Subcutaneous abdominal adipose tissue (tissue), 5 donors: ENCODE results near the gene OLA1.

Experiments used
- H3K27ac ChIP-seq: one replicate; pipeline ENCODE4 v1.7.0; 2013; ENCODE audit warnings: low read depth, mild to moderate bottlenecking, inconsistent platforms, low read length, moderate library complexity
- H3K27me3 ChIP-seq, 5 donors: one replicate each; pipeline ENCODE4 v1.7.0; 2013; ENCODE audit warnings: low read length in 5 of 5, inconsistent platforms in 1 of 5; ENCODE audit not compliant: control insufficient read depth in 5 of 5, insufficient read depth in 4 of 5
- H3K36me3 ChIP-seq, 5 donors: one replicate each; pipeline ENCODE4 v1.7.0; 2013; ENCODE audit warnings: low read length in 5 of 5; ENCODE audit not compliant: control insufficient read depth in 5 of 5, insufficient read depth in 5 of 5
- H3K4me1 ChIP-seq, 5 donors: one replicate each; pipeline ENCODE4 v1.7.0; 2013; ENCODE audit warnings: low read length in 5 of 5, mild to moderate bottlenecking in 3 of 5, moderate library complexity in 1 of 5; ENCODE audit not compliant: control insufficient read depth in 5 of 5, insufficient read depth in 5 of 5
- H3K4me3 ChIP-seq, 5 donors: one replicate each; pipeline ENCODE4 v1.7.0; 2013; ENCODE audit warnings: low read length in 5 of 5, low read depth in 1 of 5
- H3K9ac ChIP-seq, 5 donors: one replicate each; pipeline ENCODE4 v1.7.0; 2013; ENCODE audit warnings: low read length in 5 of 5, mild to moderate bottlenecking in 4 of 5, moderate library complexity in 3 of 5
- H3K9me3 ChIP-seq, 5 donors: one replicate each; pipeline ENCODE4 v1.7.0; 2013; ENCODE audit warnings: low read length in 5 of 5; ENCODE audit not compliant: control insufficient read depth in 5 of 5
- donor health status: healthy.
- donor health status: healthy.
- donor health status: healthy.
- donor health status: healthy.
- donor health status: healthy.

The OLA1 gene

GRCh38 chr2:174078275-174078674, 170.1 kb downstream of the OLA1 start:
- H3K36me3 ChIP-seq: peaks cover 3 to 13% (median 5%) of the 10 kb centered on the region in 5 donors
- H3K9ac ChIP-seq: no peak overlapping the region
- H3K27me3 ChIP-seq: no peaks in the 10 kb centered on the region
- H3K4me3 ChIP-seq: no peak overlapping the region
- H3K27ac ChIP-seq: no peak overlapping the region
- no peaks in the 10 kb centered on the region for H3K4me1 ChIP-seq
- H3K9me3 ChIP-seq: no peaks in the 10 kb centered on the region

- no peak overlapping the region for H3K4me3 ChIP-seq
- peaks cover 3 to 13% (median 5%) of the 10 kb centered on the region in 5 donors for H3K36me3 ChIP-seq
- H3K27me3 ChIP-seq: no peaks in the 10 kb centered on the region
- no peaks in the 10 kb centered on the region for H3K9me3 ChIP-seq
- H3K9ac ChIP-seq: no peak overlapping the region
- H3K27ac ChIP-seq: no peak overlapping the region
- H3K4me1 ChIP-seq: no peaks in the 10 kb centered on the region
Observed at GRCh38 chr2:174076975-174077374, 171.4 kb downstream of the OLA1 start.

GRCh38 chr2:174076040-174076439, 172.3 kb downstream of the OLA1 start:
- Histone ChIP-seq H3K9ac (no peak overlapping the region), H3K4me1 (no peaks in the 10 kb centered on the region), H3K4me3 (no peak overlapping the region), H3K36me3 (peaks cover 3 to 9% (median 5%) of the 10 kb centered on the region in 5 donors), H3K27me3 (no peaks in the 10 kb centered on the region), H3K9me3 (no peaks in the 10 kb centered on the region), H3K27ac (no peak overlapping the region)

- H3K4me3 ChIP-seq: no peak overlapping the region
- no peaks in the 10 kb centered on the region for H3K9me3 ChIP-seq
- no peaks in the 10 kb centered on the region for H3K4me1 ChIP-seq
- H3K27me3 ChIP-seq: no peaks in the 10 kb centered on the region
- peaks cover 3 to 9% (median 3%) of the 10 kb centered on the region in 5 donors for H3K36me3 ChIP-seq
- H3K27ac ChIP-seq: no peak overlapping the region
- no peak overlapping the region for H3K9ac ChIP-seq
Observed at GRCh38 chr2:174074831-174075230, 173.5 kb downstream of the OLA1 start.

DNA sequence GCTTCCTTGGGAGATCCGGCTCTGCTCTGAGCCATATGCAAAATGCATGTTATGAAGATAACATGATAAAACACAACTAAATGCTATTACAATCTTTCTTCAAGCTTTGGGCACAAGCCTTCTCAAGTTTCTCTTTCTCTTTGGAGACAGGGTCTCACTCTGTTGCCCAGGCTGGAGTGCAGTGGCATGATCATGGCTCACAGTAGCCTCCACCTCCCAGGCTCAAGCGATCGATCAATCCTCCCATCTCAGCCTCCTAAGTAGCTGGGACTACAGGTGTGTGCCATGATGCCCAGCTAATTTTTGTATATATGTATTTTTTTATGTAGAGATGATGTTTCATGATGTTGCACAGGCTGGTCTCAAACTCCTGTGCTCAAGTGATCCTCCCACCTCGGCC, 175.5 kb downstream of the OLA1 start:
- Histone ChIP-seq H3K27me3 (no peaks in the 10 kb centered on the region), H3K27ac (no peak overlapping the region), H3K4me1 (no peaks in the 10 kb centered on the region), H3K36me3 (peaks cover 3 to 9% (median 3%) of the 10 kb centered on the region in 5 donors), H3K9ac (no peak overlapping the region), H3K4me3 (no peak overlapping the region), H3K9me3 (no peaks in the 10 kb centered on the region)

DNA sequence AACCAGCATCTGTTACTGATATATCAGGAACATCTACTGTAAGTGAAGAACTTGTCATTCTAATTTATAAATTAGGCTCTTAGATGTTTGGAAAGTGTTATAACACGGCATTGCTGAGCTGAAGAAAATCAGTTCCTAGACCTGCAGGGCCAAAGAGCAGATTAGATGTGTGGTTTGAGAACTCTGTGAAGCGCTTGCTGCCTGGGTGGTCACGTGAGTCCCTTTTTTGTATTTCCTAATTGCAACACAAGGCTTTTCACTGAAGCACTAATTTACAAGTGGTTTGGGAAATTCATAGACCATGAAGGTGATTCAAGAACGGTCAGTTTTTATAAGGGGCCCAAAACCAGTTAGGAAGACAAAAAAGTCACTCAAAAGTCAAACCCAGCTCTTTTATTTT, 176.3 kb downstream of the OLA1 start:
- Histone ChIP-seq H3K27me3 (no peaks in the 10 kb centered on the region), H3K27ac (no peak overlapping the region), H3K4me1 (no peaks in the 10 kb centered on the region), H3K4me3 (no peak overlapping the region), H3K9ac (no peak overlapping the region), H3K36me3 (peaks cover 3 to 9% (median 3%) of the 10 kb centered on the region in 5 donors), H3K9me3 (no peaks in the 10 kb centered on the region)

GRCh38 chr2:174071321-174071720, 177.0 kb downstream of the OLA1 start:
- Histone ChIP-seq H3K9me3 (no peaks in the 10 kb centered on the region), H3K4me1 (no peaks in the 10 kb centered on the region), H3K27me3 (no peaks in the 10 kb centered on the region), H3K9ac (no peak overlapping the region), H3K4me3 (no peak overlapping the region), H3K27ac (no peak overlapping the region), H3K36me3 (peaks cover 3 to 9% (median 3%) of the 10 kb centered on the region in 5 donors)

DNA sequence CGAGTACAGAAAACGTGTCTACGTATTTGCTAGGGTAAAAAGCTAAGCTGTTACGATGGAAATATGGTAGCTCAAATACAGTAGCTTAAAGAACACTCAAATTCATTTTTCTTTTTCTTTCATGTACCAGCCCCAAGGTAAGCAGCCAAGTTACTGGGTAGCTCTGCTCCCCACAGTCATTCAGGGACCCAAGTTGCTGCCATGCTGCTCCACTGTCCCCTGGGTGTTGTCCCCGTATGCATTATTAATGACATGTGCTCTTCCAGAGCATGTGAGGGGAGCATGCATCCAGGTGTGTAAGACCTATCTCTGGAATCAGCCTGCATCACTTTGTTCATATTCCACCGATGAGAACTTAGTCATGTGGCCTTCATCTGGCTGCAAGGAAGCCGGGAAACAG, 178.1 kb downstream of the OLA1 start:
- Histone ChIP-seq H3K27ac (no peak overlapping the region), H3K9me3 (no peaks in the 10 kb centered on the region), H3K27me3 (no peaks in the 10 kb centered on the region), H3K9ac (no peak overlapping the region), H3K36me3 (peaks cover 3 to 9% (median 3%) of the 10 kb centered on the region in 5 donors), H3K4me3 (no peak overlapping the region), H3K4me1 (no peaks in the 10 kb centered on the region)

DNA sequence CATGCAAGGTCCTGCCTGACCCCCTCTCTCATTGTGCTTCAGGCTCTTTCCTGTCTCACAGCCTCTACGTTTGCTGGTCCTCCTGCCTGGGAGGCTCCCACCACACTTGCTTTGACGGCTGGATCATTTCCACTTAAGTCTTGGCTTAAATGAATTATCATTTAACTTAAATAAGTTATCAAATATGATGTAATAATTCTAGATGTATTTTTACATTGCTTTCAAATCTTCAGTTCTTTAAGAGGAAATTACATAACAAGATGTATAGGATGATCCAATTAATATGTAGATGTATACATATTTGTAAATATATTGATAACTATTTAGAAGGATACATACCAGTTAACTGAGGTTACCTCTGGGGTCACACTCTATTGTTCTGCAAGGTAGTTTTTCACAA, 180.5 kb downstream of the OLA1 start:
- H3K9ac ChIP-seq: no peak overlapping the region
- no peaks in the 10 kb centered on the region for H3K27me3 ChIP-seq
- H3K4me1 ChIP-seq: peaks cover 0 to 7% (median 3%) of the 10 kb centered on the region in 5 donors
- no peaks in the 10 kb centered on the region for H3K9me3 ChIP-seq
- no peak overlapping the region for H3K27ac ChIP-seq
- H3K36me3 ChIP-seq: peaks cover 0 to 2% (median 0%) of the 10 kb centered on the region in 5 donors
- no peak overlapping the region for H3K4me3 ChIP-seq

GRCh38 chr2:174066871-174067270, 181.5 kb downstream of the OLA1 start:
- H3K9ac ChIP-seq: no peak overlapping the region
- no peaks in the 10 kb centered on the region for H3K36me3 ChIP-seq
- H3K27ac ChIP-seq: no peak overlapping the region
- H3K27me3 ChIP-seq: no peaks in the 10 kb centered on the region
- H3K4me3 ChIP-seq: no peak overlapping the region
- peaks cover 0 to 16% (median 9%) of the 10 kb centered on the region in 5 donors for H3K4me1 ChIP-seq
- no peaks in the 10 kb centered on the region for H3K9me3 ChIP-seq
